Measurements from ENCODE around the gene TPRG1L.

Gene TPRG1L

GRCh38 chr1:3660704-3661103 lies 35.9 kb downstream of the TPRG1L start:
- Histone ChIP-seq H3K4me2 (ENCODE audit: low read length, poor library complexity, severe bottlenecking) (no peak overlapping the region), H3K18ac (ENCODE audit: low read depth in 1 of 2, low read length in 2 of 2) (no peak overlapping the region), H3K27me3 (ENCODE audit: control insufficient read depth in 1 of 2, insufficient read depth in 1 of 2, low read length in 2 of 2) (peaks cover 49 to 79% of the 10 kb centered on the region in 2 experiments), H3K23ac (ENCODE audit: low read length in 2 of 2) (no peak overlapping the region), H4K91ac (ENCODE audit: low read length) (no peak overlapping the region), H3K4ac (ENCODE audit: low read depth in 1 of 2, low read length in 2 of 2) (no peak overlapping the region), H3K9me3 (ENCODE audit: control insufficient read depth, low read length) (no peaks in the 10 kb centered on the region), H3K27ac (ENCODE audit: low read length, poor library complexity, severe bottlenecking) (no peak overlapping the region), H3K36me3 (ENCODE audit: control insufficient read depth in 1 of 2, insufficient read depth in 2 of 2, low read depth in 1 of 2, low read length in 2 of 2) (no peaks in the 10 kb centered on the region), H3K4me1 (ENCODE audit: control insufficient read depth, insufficient read depth, low read depth, low read length) (no peaks in the 10 kb centered on the region), H2BK5ac (ENCODE audit: low read depth, low read length, poor library complexity, severe bottlenecking) (no peak overlapping the region), H3K14ac (ENCODE audit: low read length in 2 of 2) (no peak overlapping the region), H2AK5ac (ENCODE audit: low read length, severe bottlenecking) (no peak overlapping the region), H4K8ac (ENCODE audit: low read length) (no peak overlapping the region), H3K79me1 (replicated peaks; ENCODE audit: low read length, poor library complexity, severe bottlenecking) (no peaks in the 10 kb centered on the region), H2BK12ac (ENCODE audit: low read length in 2 of 2) (no peak overlapping the region), H2BK15ac (ENCODE audit: low read depth, poor library complexity, severe bottlenecking) (no peak overlapping the region), H3K4me3 (ENCODE audit: insufficient read depth in 1 of 2, low read depth in 1 of 2, low read length in 2 of 2) (no peak overlapping the region), H2BK120ac (ENCODE audit: low read depth, low read length) (no peak overlapping the region), H2AFZ (ENCODE audit: low read depth, low read length) (no peak overlapping the region), H3K9ac (ENCODE audit: low read length) (no peak overlapping the region)
- DNase-seq: no peak
- no CpG with 5 or more reads among the region's 2 CpGs for WGBS

GRCh38 chr1:3661631-3662030 lies 36.8 kb downstream of the TPRG1L start:
- Histone ChIP-seq H2BK120ac (ENCODE audit: low read depth, low read length) (no peak overlapping the region), H3K18ac (ENCODE audit: low read depth in 1 of 2, low read length in 2 of 2) (no peak overlapping the region), H4K91ac (ENCODE audit: low read length) (no peak overlapping the region), H2AK5ac (ENCODE audit: low read length, severe bottlenecking) (no peak overlapping the region), H2AFZ (ENCODE audit: low read depth, low read length) (no peak overlapping the region), H3K79me1 (replicated peaks; ENCODE audit: low read length, poor library complexity, severe bottlenecking) (no peaks in the 10 kb centered on the region), H3K14ac (ENCODE audit: low read length in 2 of 2) (no peak overlapping the region), H3K4me2 (ENCODE audit: low read length, poor library complexity, severe bottlenecking) (no peak overlapping the region), H3K9me3 (ENCODE audit: control insufficient read depth, low read length) (no peaks in the 10 kb centered on the region), H3K9ac (ENCODE audit: low read length) (no peak overlapping the region), H3K27ac (ENCODE audit: low read length, poor library complexity, severe bottlenecking) (no peak overlapping the region), H2BK5ac (ENCODE audit: low read depth, low read length, poor library complexity, severe bottlenecking) (no peak overlapping the region), H3K4ac (ENCODE audit: low read depth in 1 of 2, low read length in 2 of 2) (no peak overlapping the region), H3K27me3 (ENCODE audit: control insufficient read depth in 1 of 2, insufficient read depth in 1 of 2, low read length in 2 of 2) (peaks cover 40 to 73% of the 10 kb centered on the region in 2 experiments), H3K36me3 (ENCODE audit: control insufficient read depth in 1 of 2, insufficient read depth in 2 of 2, low read depth in 1 of 2, low read length in 2 of 2) (no peaks in the 10 kb centered on the region), H2BK12ac (ENCODE audit: low read length in 2 of 2) (no peak overlapping the region), H3K4me1 (ENCODE audit: control insufficient read depth, insufficient read depth, low read depth, low read length) (peaks cover 2% of the 10 kb centered on the region), H4K8ac (ENCODE audit: low read length) (no peak overlapping the region), H2BK15ac (ENCODE audit: low read depth, poor library complexity, severe bottlenecking) (no peak overlapping the region), H3K4me3 (ENCODE audit: insufficient read depth in 1 of 2, low read depth in 1 of 2, low read length in 2 of 2) (no peak overlapping the region), H3K23ac (ENCODE audit: low read length in 2 of 2) (no peak overlapping the region)
- WGBS: 88% methylated on average over 2 of the region's 4 CpGs
- no peak for DNase-seq

- no peak overlapping the region for H4K8ac ChIP-seq (ENCODE audit: low read length)
- H2AK5ac ChIP-seq (ENCODE audit: low read length, severe bottlenecking): no peak overlapping the region
- no peak overlapping the region for H2BK120ac ChIP-seq (ENCODE audit: low read depth, low read length)
- no peak overlapping the region for H3K18ac ChIP-seq (ENCODE audit: low read depth in 1 of 2, low read length in 2 of 2)
- H2BK15ac ChIP-seq (ENCODE audit: low read depth, poor library complexity, severe bottlenecking): no peak overlapping the region
- H3K79me1 ChIP-seq (replicated peaks; ENCODE audit: low read length, poor library complexity, severe bottlenecking): no peaks in the 10 kb centered on the region
- H2BK12ac ChIP-seq (ENCODE audit: low read length in 2 of 2): no peak overlapping the region
- H3K23ac ChIP-seq (ENCODE audit: low read length in 2 of 2): no peak overlapping the region
- no peak overlapping the region for H3K27ac ChIP-seq (ENCODE audit: low read length, poor library complexity, severe bottlenecking)
- H4K91ac ChIP-seq (ENCODE audit: low read length): no peak overlapping the region
- no peak overlapping the region for H2AFZ ChIP-seq (ENCODE audit: low read depth, low read length)
- no peak overlapping the region for H3K14ac ChIP-seq (ENCODE audit: low read length in 2 of 2)
- no peak overlapping the region for H3K4me3 ChIP-seq (ENCODE audit: insufficient read depth in 1 of 2, low read depth in 1 of 2, low read length in 2 of 2)
- no peaks in the 10 kb centered on the region for H3K36me3 ChIP-seq (ENCODE audit: control insufficient read depth in 1 of 2, insufficient read depth in 2 of 2, low read depth in 1 of 2, low read length in 2 of 2)
- no peak overlapping the region for H3K9ac ChIP-seq (ENCODE audit: low read length)
- H2BK5ac ChIP-seq (ENCODE audit: low read depth, low read length, poor library complexity, severe bottlenecking): no peak overlapping the region
- no peak overlapping the region for H3K4me2 ChIP-seq (ENCODE audit: low read length, poor library complexity, severe bottlenecking)
- H3K9me3 ChIP-seq (ENCODE audit: control insufficient read depth, low read length): no peaks in the 10 kb centered on the region
- no peak for DNase-seq
- H3K27me3 ChIP-seq (ENCODE audit: control insufficient read depth in 1 of 2, insufficient read depth in 1 of 2, low read length in 2 of 2): peaks cover 34 to 72% of the 10 kb centered on the region in 2 experiments
- H3K4ac ChIP-seq (ENCODE audit: low read depth in 1 of 2, low read length in 2 of 2): no peak overlapping the region
- peaks cover 2% of the 10 kb centered on the region for H3K4me1 ChIP-seq (ENCODE audit: control insufficient read depth, insufficient read depth, low read depth, low read length)
- WGBS: 87% methylated on average over 16 of the region's 16 CpGs
Observed at GRCh38 chr1:3662080-3662671, 37.4 kb downstream of the TPRG1L start.

GRCh38 chr1:3663999-3664699 lies 39.3 kb downstream of the TPRG1L start:
- Histone ChIP-seq H3K14ac (ENCODE audit: low read length in 2 of 2) (no peak overlapping the region), H2BK15ac (ENCODE audit: low read depth, poor library complexity, severe bottlenecking) (peak overlapping the region; percentile 50), H3K23ac (ENCODE audit: low read length in 2 of 2) (no peak overlapping the region), H4K8ac (ENCODE audit: low read length) (no peak overlapping the region), H2BK12ac (ENCODE audit: low read length in 2 of 2) (no peak overlapping the region), H3K27ac (ENCODE audit: low read length, poor library complexity, severe bottlenecking) (no peak overlapping the region), H2BK120ac (ENCODE audit: low read depth, low read length) (no peak overlapping the region), H2AK5ac (ENCODE audit: low read length, severe bottlenecking) (no peak overlapping the region), H3K9ac (ENCODE audit: low read length) (no peak overlapping the region), H2BK5ac (ENCODE audit: low read depth, low read length, poor library complexity, severe bottlenecking) (no peak overlapping the region), H3K4me1 (ENCODE audit: control insufficient read depth, insufficient read depth, low read depth, low read length) (peaks cover 8% of the 10 kb centered on the region), H3K18ac (ENCODE audit: low read depth in 1 of 2, low read length in 2 of 2) (no peak overlapping the region), H3K79me1 (replicated peaks; ENCODE audit: low read length, poor library complexity, severe bottlenecking) (no peaks in the 10 kb centered on the region), H2AFZ (ENCODE audit: low read depth, low read length) (no peak overlapping the region), H3K36me3 (ENCODE audit: control insufficient read depth in 1 of 2, insufficient read depth in 2 of 2, low read depth in 1 of 2, low read length in 2 of 2) (no peaks in the 10 kb centered on the region), H3K4me2 (ENCODE audit: low read length, poor library complexity, severe bottlenecking) (no peak overlapping the region), H3K4ac (ENCODE audit: low read depth in 1 of 2, low read length in 2 of 2) (no peak overlapping the region), H3K4me3 (ENCODE audit: insufficient read depth in 1 of 2, low read depth in 1 of 2, low read length in 2 of 2) (no peak overlapping the region), H4K91ac (ENCODE audit: low read length) (no peak overlapping the region), H3K9me3 (ENCODE audit: control insufficient read depth, low read length) (no peaks in the 10 kb centered on the region), H3K27me3 (ENCODE audit: control insufficient read depth in 1 of 2, insufficient read depth in 1 of 2, low read length in 2 of 2) (peaks cover 20 to 67% of the 10 kb centered on the region in 2 experiments)
- no peak for DNase-seq
- 77% methylated on average over 14 of the region's 14 CpGs for WGBS

Measured in mesenchymal stem cell (in vitro differentiated cells and primary cell).